ENCODE data around the gene RAB3GAP2. TPM values are rescaled to one million over a fixed set of nuclear protein-coding genes. Genes with fewer than 3 reads are reported as not detected.

RAB3GAP2 gene
- total and polyA plus RNA-seq, 12 donors = 8.0 to 45.0 (median 30.0) TPM

- intact Hi-C loops (cut with DNase I) = no loop called here
- Histone ChIP-seq H3K36me3 (replicated peaks in 1 of 2) (no peaks in the 10 kb centered on the region), H3K9me3 (replicated peaks in 1 of 3) (no peaks in the 10 kb centered on the region), H3K4me3 (no peak overlapping the region), H3K27ac (no peak overlapping the region), H3K4me1 (replicated peaks in 1 of 2) (no peaks in the 10 kb centered on the region), H3K27me3 (no peaks in the 10 kb centered on the region)
- DNase-seq = no peak
- TF ChIP-seq, protein P1, sequence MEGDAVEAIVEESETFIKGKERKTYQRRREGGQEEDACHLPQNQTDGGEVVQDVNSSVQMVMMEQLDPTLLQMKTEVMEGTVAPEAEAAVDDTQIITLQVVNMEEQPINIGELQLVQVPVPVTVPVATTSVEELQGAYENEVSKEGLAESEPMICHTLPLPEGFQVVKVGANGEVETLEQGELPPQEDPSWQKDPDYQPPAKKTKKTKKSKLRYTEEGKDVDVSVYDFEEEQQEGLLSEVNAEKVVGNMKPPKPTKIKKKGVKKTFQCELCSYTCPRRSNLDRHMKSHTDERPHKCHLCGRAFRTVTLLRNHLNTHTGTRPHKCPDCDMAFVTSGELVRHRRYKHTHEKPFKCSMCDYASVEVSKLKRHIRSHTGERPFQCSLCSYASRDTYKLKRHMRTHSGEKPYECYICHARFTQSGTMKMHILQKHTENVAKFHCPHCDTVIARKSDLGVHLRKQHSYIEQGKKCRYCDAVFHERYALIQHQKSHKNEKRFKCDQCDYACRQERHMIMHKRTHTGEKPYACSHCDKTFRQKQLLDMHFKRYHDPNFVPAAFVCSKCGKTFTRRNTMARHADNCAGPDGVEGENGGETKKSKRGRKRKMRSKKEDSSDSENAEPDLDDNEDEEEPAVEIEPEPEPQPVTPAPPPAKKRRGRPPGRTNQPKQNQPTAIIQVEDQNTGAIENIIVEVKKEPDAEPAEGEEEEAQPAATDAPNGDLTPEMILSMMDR (IDR thresholded peaks at IDR 0.05) = no peak
- WGBS, 4 donors = 64 to 86% (median 67%) methylated on average over 2 of the region's 2 CpGs
These were observed 48.5 kb upstream of the RAB3GAP2 start for GRCh38 chr1:220320709-220321108.

- Histone ChIP-seq H3K9me3 (replicated peaks in 1 of 3) (no peaks in the 10 kb centered on the region), H3K4me1 (replicated peaks in 1 of 2) (no peaks in the 10 kb centered on the region), H3K36me3 (replicated peaks in 1 of 2) (no peaks in the 10 kb centered on the region), H3K4me3 (no peak overlapping the region), H3K27ac (no peak overlapping the region), H3K27me3 (no peaks in the 10 kb centered on the region)
- intact Hi-C loops (cut with DNase I) = no loop called here
- WGBS, 4 donors = 57 to 83% (median 73%) methylated on average over 1 of the region's 1 CpG
- no peak for DNase-seq
- TF ChIP-seq POLR2A (IDR thresholded peaks at IDR 0.05) = no peak
- TF ChIP-seq, protein P1 (IDR thresholded peaks at IDR 0.05) = no peak
These were observed 46.4 kb upstream of the RAB3GAP2 start for GRCh38 chr1:220318673-220319072.

- no peaks in the 10 kb centered on the region for H3K27me3 ChIP-seq
- H3K4me1 ChIP-seq (replicated peaks in 1 of 2) = no peaks in the 10 kb centered on the region
- no peak for DNase-seq
- intact Hi-C loops (cut with DNase I) = no loop called here
- 52 to 77% (median 71%) methylated on average over 3 to 4 of the region's 4 CpGs for WGBS, 4 donors
- no peak overlapping the region for H3K27ac ChIP-seq
- H3K4me3 ChIP-seq = no peak overlapping the region
- TF ChIP-seq, protein P1 (IDR thresholded peaks at IDR 0.05) = no peak
- TF ChIP-seq POLR2A (IDR thresholded peaks at IDR 0.05) = no peak
- no peaks in the 10 kb centered on the region for H3K36me3 ChIP-seq (replicated peaks in 1 of 2)
- H3K9me3 ChIP-seq (replicated peaks in 1 of 3) = no peaks in the 10 kb centered on the region
These were observed 44.9 kb upstream of the RAB3GAP2 start for GRCh38 chr1:220317161-220317560.

- H3K9me3 ChIP-seq (replicated peaks in 1 of 3) = no peaks in the 10 kb centered on the region
- no peaks in the 10 kb centered on the region for H3K36me3 ChIP-seq (replicated peaks in 1 of 2)
- intact Hi-C loops (cut with DNase I) = no loop called here
- H3K4me3 ChIP-seq = no peak overlapping the region
- H3K4me1 ChIP-seq (replicated peaks in 1 of 2) = no peaks in the 10 kb centered on the region
- 78 to 92% (median 85%) methylated on average over 3 of the region's 3 CpGs for WGBS, 4 donors
- TF ChIP-seq, protein P1 (IDR thresholded peaks at IDR 0.05) = no peak
- no peak for TF ChIP-seq POLR2A (IDR thresholded peaks at IDR 0.05)
- peak in 1 of 7 donors; percentile 14 for DNase-seq
- H3K27me3 ChIP-seq = no peaks in the 10 kb centered on the region
- H3K27ac ChIP-seq = no peak overlapping the region
These were observed 44.1 kb upstream of the RAB3GAP2 start for GRCh38 chr1:220316305-220316704.
